ENCODE results near the gene N4BP3. TPM values are rescaled to one million over a fixed set of nuclear protein-coding genes. Genes with fewer than 3 reads are reported as not detected.

Gene N4BP3
- total and polyA plus RNA-seq, 12 donors = 0.31 to 2.6 (median 0.89) TPM

- Histone ChIP-seq H3K4me3 (no peak overlapping the region), H3K27me3 (no peaks in the 10 kb centered on the region), H3K4me1 (replicated peaks in 1 of 2) (peaks cover 20 to 27% of the 10 kb centered on the region in 2 donors), H3K36me3 (replicated peaks in 1 of 2) (peaks cover 0 to 70% of the 10 kb centered on the region in 2 donors), H3K27ac (no peak overlapping the region), H3K9me3 (replicated peaks in 1 of 3) (no peaks in the 10 kb centered on the region)
- 79 to 88% (median 83%) methylated on average over 6 to 11 of the region's 11 CpGs for WGBS, 4 donors
- TF ChIP-seq POLR2A (IDR thresholded peaks at IDR 0.05) (no peak), CTCF (IDR thresholded peaks at IDR 0.05) (no peak)
- DNase-seq = no peak
- intact Hi-C loops (cut with DNase I) = loop anchor here in 1 of 2 donors (5.0 kb wide), 1 partner anchor 72 kb away; no protein-coding TSS in a partner anchor
Observed at GRCh38 chr5:178149199-178149932, 36.0 kb downstream of the N4BP3 start.

GRCh38 chr5:178150977-178151734, 37.8 kb downstream of the N4BP3 start:
- H3K4me3 ChIP-seq = no peak overlapping the region
- H3K9me3 ChIP-seq (replicated peaks in 1 of 3) = no peaks in the 10 kb centered on the region
- no peaks in the 10 kb centered on the region for H3K27me3 ChIP-seq
- H3K27ac ChIP-seq = peak overlapping the region in 4 of 5 donors; percentile 17 to 50 (median 22)
- TF ChIP-seq POLR2A (IDR thresholded peaks at IDR 0.05) (peak in 1 of 2 donors; percentile 24), CTCF (IDR thresholded peaks at IDR 0.05) (peak in 1 of 6 experiments; percentile 23)
- intact Hi-C loops (cut with DNase I) = no loop called here
- 39 to 51% (median 45%) methylated on average over 10 to 11 of the region's 11 CpGs for WGBS, 4 donors
- DNase-seq = peak in 6 of 7 donors; percentile 49 to 78 (median 66)
- peaks cover 0 to 53% of the 10 kb centered on the region in 2 donors for H3K36me3 ChIP-seq (replicated peaks in 1 of 2)
- peaks cover 20 to 27% of the 10 kb centered on the region in 2 donors for H3K4me1 ChIP-seq (replicated peaks in 1 of 2)

GRCh38 chr5:178152491-178153444, 39.4 kb downstream of the N4BP3 start:
- Histone ChIP-seq H3K36me3 (replicated peaks in 1 of 2) (peaks cover 0 to 36% of the 10 kb centered on the region in 2 donors), H3K4me3 (peak overlapping the region; percentile 50 to 94 (median 66)), H3K27me3 (no peaks in the 10 kb centered on the region), H3K4me1 (replicated peaks in 1 of 2) (peaks cover 20 to 27% of the 10 kb centered on the region in 2 donors), H3K27ac (peak overlapping the region in 3 of 5 donors; percentile 77 to 87 (median 79)), H3K9me3 (replicated peaks in 1 of 3) (no peaks in the 10 kb centered on the region)
- DNase-seq = no peak
- intact Hi-C loops (cut with DNase I) = no loop called here
- TF ChIP-seq CTCF (IDR thresholded peaks at IDR 0.05) = no peak
- no peak for TF ChIP-seq POLR2A (IDR thresholded peaks at IDR 0.05)
- 46 to 52% (median 49%) methylated on average over 29 to 31 of the region's 31 CpGs for WGBS, 4 donors
